Ovary (tissue), 3 donors: ENCODE data around the gene UBE2S.

ENCODE experiments used
- CTCF ChIP-seq, 3 donors: fragments of 450-650 bp in 2 of 3; fragments of 200-600 bp in 1 of 3; IDR thresholded peaks; one replicate each; pipeline versions ENCODE4 v1.5.1 to v1.8.0; 2016 to 2022; ENCODE audit warnings: antibody characterized with exemption in 3 of 3, mild to moderate bottlenecking in 1 of 3
- EP300 ChIP-seq: sonication (generic); formaldehyde crosslinking; IDR thresholded peaks from one replicate; pipeline ENCODE4 v1.6.1; 2017; ENCODE audit warnings: antibody characterized with exemption
- POLR2A ChIP-seq: fragments of 450-650 bp; IDR thresholded peaks from one replicate; pipeline ENCODE4 v1.6.1; 2017; ENCODE audit warnings: antibody characterized with exemption, mild to moderate bottlenecking, moderate library complexity
- donor health status: DM: no; HTN: no; CAD: no.

- no peak for TF ChIP-seq CTCF (IDR thresholded peaks at IDR 0.05)
- no peak for TF ChIP-seq POLR2A
- no peak for TF ChIP-seq EP300
Observed at GRCh38 chr19:55366790-55367189, 40.8 kb downstream of the UBE2S start.
